ENCODE data around the gene PTPRK.

DNA sequence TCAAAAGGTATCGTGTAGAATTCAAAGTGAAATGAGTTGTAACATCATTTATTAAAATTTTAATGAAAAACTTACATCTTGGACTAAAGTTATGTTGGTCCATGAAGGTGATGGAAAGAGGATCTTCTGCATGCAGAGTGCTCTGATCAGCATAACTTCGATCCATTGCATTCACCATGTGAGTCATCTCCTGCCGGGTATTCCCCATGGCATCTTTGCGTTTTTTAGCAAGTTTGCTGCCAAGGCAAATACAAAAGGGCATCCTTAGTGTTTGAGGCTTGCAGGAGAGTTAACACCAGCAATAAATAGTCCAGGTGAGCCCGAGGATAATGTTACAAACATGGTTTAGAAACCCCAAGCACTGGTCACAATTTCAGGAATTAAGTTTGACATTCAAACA lies 515.4 kb downstream of the PTPRK start:
- TF ChIP-seq, protein P1, sequence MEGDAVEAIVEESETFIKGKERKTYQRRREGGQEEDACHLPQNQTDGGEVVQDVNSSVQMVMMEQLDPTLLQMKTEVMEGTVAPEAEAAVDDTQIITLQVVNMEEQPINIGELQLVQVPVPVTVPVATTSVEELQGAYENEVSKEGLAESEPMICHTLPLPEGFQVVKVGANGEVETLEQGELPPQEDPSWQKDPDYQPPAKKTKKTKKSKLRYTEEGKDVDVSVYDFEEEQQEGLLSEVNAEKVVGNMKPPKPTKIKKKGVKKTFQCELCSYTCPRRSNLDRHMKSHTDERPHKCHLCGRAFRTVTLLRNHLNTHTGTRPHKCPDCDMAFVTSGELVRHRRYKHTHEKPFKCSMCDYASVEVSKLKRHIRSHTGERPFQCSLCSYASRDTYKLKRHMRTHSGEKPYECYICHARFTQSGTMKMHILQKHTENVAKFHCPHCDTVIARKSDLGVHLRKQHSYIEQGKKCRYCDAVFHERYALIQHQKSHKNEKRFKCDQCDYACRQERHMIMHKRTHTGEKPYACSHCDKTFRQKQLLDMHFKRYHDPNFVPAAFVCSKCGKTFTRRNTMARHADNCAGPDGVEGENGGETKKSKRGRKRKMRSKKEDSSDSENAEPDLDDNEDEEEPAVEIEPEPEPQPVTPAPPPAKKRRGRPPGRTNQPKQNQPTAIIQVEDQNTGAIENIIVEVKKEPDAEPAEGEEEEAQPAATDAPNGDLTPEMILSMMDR (IDR thresholded peaks at IDR 0.05; ENCODE audit: low read depth, low read length), result no peak
- no peak for TF ChIP-seq EZH2phosphoT487 (IDR thresholded peaks at IDR 0.05; ENCODE audit: low read depth)

All from OCI-LY3 (cell line).